HepG2 (cell line): ENCODE data around the gene DENND2A. TPM values are rescaled to one million over a fixed set of nuclear protein-coding genes. Genes with fewer than 3 reads are reported as not detected.

Experiments
- ATF7-NPFF ChIP-seq: sonication (generic); formaldehyde crosslinking; IDR thresholded peaks from 2 replicates; pipeline ENCODE4 v1.8.1; 2023; ENCODE audit warnings: mild to moderate bottlenecking, low read depth, missing genetic modification reagents, moderate library complexity
- CCDC6 ChIP-seq: sonication (generic); formaldehyde crosslinking; IDR thresholded peaks from 2 replicates; pipeline ENCODE4 v1.8.1; 2022; ENCODE audit warnings: mild to moderate bottlenecking, missing genetic modification reagents, moderate library complexity
- ELF1 ChIP-seq: sonication (generic); formaldehyde crosslinking; IDR thresholded peaks from 2 replicates; pipeline ENCODE4 v1.4.0; 2020; ENCODE audit warnings: missing genetic modification reagents
- ELF4 ChIP-seq: sonication (generic); formaldehyde crosslinking; IDR thresholded peaks from 2 replicates; pipeline ENCODE4 v1.5.0; 2020; ENCODE audit warnings: missing genetic modification reagents, mild to moderate bottlenecking, moderate library complexity, borderline replicate concordance
- HDAC1 ChIP-seq: sonication (generic); formaldehyde crosslinking; IDR thresholded peaks from 2 replicates; pipeline ENCODE4 v1.5.1; 2020; ENCODE audit warnings: mild to moderate bottlenecking, missing genetic modification reagents
- HMGA1 ChIP-seq: sonication (generic); formaldehyde crosslinking; conservative IDR thresholded peaks from 2 replicates; pipeline ENCODE4 v1.4.0; 2020; ENCODE audit warnings: missing genetic modification reagents
- HOXA3 ChIP-seq: sonication (generic); formaldehyde crosslinking; IDR thresholded peaks from 2 replicates; pipeline ENCODE4 v1.5.0; 2020; ENCODE audit warnings: missing genetic modification reagents
- MAFK ChIP-seq, 2 experiments: IDR thresholded peaks in 1 of 2; conservative IDR thresholded peaks in 1 of 2; 2 replicates each; pipeline ENCODE4 v1.6.1; 2011; ENCODE audit warnings: improper control_type of control experiment in 2 of 2, low read length in 2 of 2
- MTF2 ChIP-seq: sonication (generic); formaldehyde crosslinking; IDR thresholded peaks from 2 replicates; pipeline ENCODE4 v1.5.0; 2020; ENCODE audit warnings: missing genetic modification reagents, borderline replicate concordance
- MZF1 ChIP-seq: sonication (generic); formaldehyde crosslinking; IDR thresholded peaks from 2 replicates; pipeline ENCODE4 v1.8.1; 2023; ENCODE audit warnings: mild to moderate bottlenecking, missing genetic modification reagents, borderline replicate concordance
- NFYB ChIP-seq: sonication (generic); formaldehyde crosslinking; IDR thresholded peaks from 2 replicates; pipeline ENCODE4 v1.4.0; 2020; ENCODE audit warnings: missing genetic modification reagents
- NR3C1 ChIP-seq: sonication (generic); formaldehyde crosslinking; IDR thresholded peaks from 2 replicates; pipeline ENCODE4 v1.4.0; 2020; ENCODE audit warnings: missing genetic modification reagents
- PAWR ChIP-seq: sonication (generic); formaldehyde crosslinking; IDR thresholded peaks from 2 replicates; pipeline ENCODE4 v1.4.0; 2020; ENCODE audit warnings: missing genetic modification reagents, mild to moderate bottlenecking, borderline replicate concordance
- RFXAP ChIP-seq: sonication (generic); formaldehyde crosslinking; IDR thresholded peaks from 2 replicates; pipeline ENCODE4 v1.4.0; 2020; ENCODE audit warnings: missing genetic modification reagents, borderline replicate concordance
- RXRB ChIP-seq: IDR thresholded peaks from 2 replicates; pipeline ENCODE4 v1.6.1; 2016; ENCODE audit warnings: borderline replicate concordance, missing genetic modification reagents, missing compliant biosample characterization
- TAF15 ChIP-seq: fragments of 200-400 bp; formaldehyde crosslinking; IDR thresholded peaks from one replicate; pipeline ENCODE4 v1.6.1; 2018; ENCODE audit warnings: mild to moderate bottlenecking, low read depth, low read length; ENCODE audit not compliant: poor library complexity, severe bottlenecking
- ZFP62 ChIP-seq: sonication (generic); formaldehyde crosslinking; IDR thresholded peaks from 2 replicates; pipeline ENCODE4 v1.4.0; 2020; ENCODE audit warnings: missing genetic modification reagents
- ZNF24 ChIP-seq: fragments of 450-650 bp; IDR thresholded peaks from 2 replicates; pipeline ENCODE4 v1.6.1; 2017; ENCODE audit warnings: antibody characterized with exemption, mild to moderate bottlenecking
- ZNF382 ChIP-seq: sonication (generic); formaldehyde crosslinking; IDR thresholded peaks from 2 replicates; pipeline ENCODE4 v1.5.0; 2020; ENCODE audit warnings: missing genetic modification reagents, mild to moderate bottlenecking, borderline replicate concordance
- ZNF501 ChIP-seq: sonication (generic); formaldehyde crosslinking; IDR thresholded peaks from 2 replicates; pipeline ENCODE4 v1.5.1; 2020; ENCODE audit warnings: mild to moderate bottlenecking, moderate library complexity, missing genetic modification reagents
- ZNF883 ChIP-seq: sonication (generic); formaldehyde crosslinking; IDR thresholded peaks from 2 replicates; pipeline ENCODE4 v1.5.1; 2020; ENCODE audit warnings: mild to moderate bottlenecking, missing genetic modification reagents; ENCODE audit errors: not compliant biosample characterization
- polyA plus RNA-seq, 8 experiments: library from polyadenylated mRNA; depleted of rRNA in 3 of 8; stranded (reverse) in 7 of 8; unstranded in 1 of 8; fragments of >200 nt; fragmentation: Illumina TruSeq in 4 of 8; extraction: Trizol in 4 of 8; gene quantifications; 2 replicates each; pipeline versions ENCODE4 v1.2.1 to v1.2.3, GENCODE V29; 2011 to 2016; ENCODE audit warnings: low read depth in 4 of 8, missing spikeins in 1 of 8, mixed read lengths in 1 of 8; ENCODE audit not compliant: insufficient read depth in 1 of 8
- total RNA-seq, 5 experiments: library from RNA; depleted of rRNA; stranded (reverse); fragments of >200 nt; fragmentation: Illumina TruSeq; extraction: Trizol; gene quantifications; 2 replicates each; pipeline ENCODE4 v1.2.3, GENCODE V29; 2016; ENCODE audit warnings: low read depth in 1 of 5
- TF ChIP-seq, protein P1 (sequence below): sonication (generic); formaldehyde crosslinking; IDR thresholded peaks from 2 replicates; pipeline ENCODE4 v1.5.0; 2020; ENCODE audit warnings: missing genetic modification reagents
- TF ChIP-seq, protein P2 (sequence below): sonication (generic); IDR thresholded peaks from 2 replicates; pipeline ENCODE4 v1.6.1; 2016; ENCODE audit warnings: low read depth, borderline replicate concordance
- TF ChIP-seq, protein P3 (sequence below), 2 experiments: sonication (generic) in 1 of 2; formaldehyde crosslinking in 1 of 2; IDR thresholded peaks; 2 replicates each; pipeline versions ENCODE4 v1.5.1 to v1.6.1; 2011 to 2020; ENCODE audit warnings: borderline replicate concordance in 1 of 2, low read depth in 1 of 2, low read length in 1 of 2, mild to moderate bottlenecking in 1 of 2, missing genetic modification reagents in 1 of 2, moderate library complexity in 1 of 2
- TF ChIP-seq, protein P4 (sequence below): IDR thresholded peaks from 2 replicates; pipeline ENCODE4 v1.6.1; 2016; ENCODE audit warnings: missing compliant biosample characterization, missing genetic modification reagents, borderline replicate concordance

The DENND2A gene
- total and polyA plus RNA-seq, 2 of the 13 experiments (the other 11 are each of a cell fraction or from before 2014, with no cell fraction given) = not detected

DNA sequence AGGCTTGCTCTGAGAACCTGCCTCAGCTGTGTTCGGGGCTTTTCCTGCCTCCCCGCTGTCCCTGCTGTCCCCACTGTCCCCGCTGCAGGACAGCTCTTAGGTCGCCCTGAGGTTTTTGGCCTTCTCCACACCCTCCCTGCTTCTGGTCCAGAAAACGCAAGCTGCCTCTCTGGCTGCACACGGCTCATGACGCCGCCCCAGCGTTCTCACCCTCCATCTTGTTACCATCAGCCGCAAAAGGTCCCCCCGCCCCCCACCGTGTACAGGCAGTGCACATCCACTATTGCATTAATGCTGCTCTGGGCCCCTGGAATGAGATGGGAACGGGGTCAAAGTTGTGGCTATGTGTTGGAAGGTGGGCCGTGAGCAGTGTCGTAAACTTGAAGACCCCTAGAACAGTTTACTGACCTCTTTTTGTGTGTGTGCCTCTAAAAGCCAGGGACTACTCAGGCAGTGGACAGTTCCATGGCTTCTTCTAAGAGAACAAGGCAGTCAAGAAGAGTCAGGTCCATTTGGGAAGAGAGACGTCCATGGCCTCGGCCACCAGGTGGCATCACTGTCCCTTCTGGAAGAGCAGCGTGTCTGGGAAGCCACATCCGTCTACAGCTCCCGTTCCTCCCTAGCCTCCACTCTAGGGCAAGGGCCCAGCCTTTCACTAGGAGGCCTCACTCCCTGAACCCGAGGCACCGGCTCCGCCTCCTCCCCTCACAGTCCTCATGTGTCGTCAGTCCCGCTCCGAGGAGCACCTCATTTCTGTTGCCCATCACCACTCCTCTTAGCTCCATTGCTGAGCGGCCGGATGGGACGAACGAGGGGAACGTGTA is 122.9 kb downstream of the DENND2A start (continued):
- peak; percentile 54 for TF ChIP-seq RXRB
- TF ChIP-seq ELF4 (CRISPR knock-in tag) = no peak
- no peak for TF ChIP-seq MZF1 (CRISPR knock-in tag)
- no peak for TF ChIP-seq PAWR (CRISPR knock-in tag)
- TF ChIP-seq, protein P1, sequence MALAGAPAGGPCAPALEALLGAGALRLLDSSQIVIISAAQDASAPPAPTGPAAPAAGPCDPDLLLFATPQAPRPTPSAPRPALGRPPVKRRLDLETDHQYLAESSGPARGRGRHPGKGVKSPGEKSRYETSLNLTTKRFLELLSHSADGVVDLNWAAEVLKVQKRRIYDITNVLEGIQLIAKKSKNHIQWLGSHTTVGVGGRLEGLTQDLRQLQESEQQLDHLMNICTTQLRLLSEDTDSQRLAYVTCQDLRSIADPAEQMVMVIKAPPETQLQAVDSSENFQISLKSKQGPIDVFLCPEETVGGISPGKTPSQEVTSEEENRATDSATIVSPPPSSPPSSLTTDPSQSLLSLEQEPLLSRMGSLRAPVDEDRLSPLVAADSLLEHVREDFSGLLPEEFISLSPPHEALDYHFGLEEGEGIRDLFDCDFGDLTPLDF = no peak
- TF ChIP-seq, protein P2, sequence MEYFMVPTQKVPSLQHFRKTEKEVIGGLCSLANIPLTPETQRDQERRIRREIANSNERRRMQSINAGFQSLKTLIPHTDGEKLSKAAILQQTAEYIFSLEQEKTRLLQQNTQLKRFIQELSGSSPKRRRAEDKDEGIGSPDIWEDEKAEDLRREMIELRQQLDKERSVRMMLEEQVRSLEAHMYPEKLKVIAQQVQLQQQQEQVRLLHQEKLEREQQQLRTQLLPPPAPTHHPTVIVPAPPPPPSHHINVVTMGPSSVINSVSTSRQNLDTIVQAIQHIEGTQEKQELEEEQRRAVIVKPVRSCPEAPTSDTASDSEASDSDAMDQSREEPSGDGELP = no peak
- no peak for TF ChIP-seq HOXA3 (CRISPR knock-in tag)
- no peak for TF ChIP-seq CCDC6 (CRISPR knock-in tag)
- TF ChIP-seq ZNF24 = no peak
- no peak for TF ChIP-seq HDAC1 (CRISPR knock-in tag)
- no peak for TF ChIP-seq ATF7-NPFF
- no peak for TF ChIP-seq ZNF501 (CRISPR knock-in tag)
- TF ChIP-seq HMGA1 (CRISPR knock-in tag) = no peak
- TF ChIP-seq NFYB = no peak
- no peak for TF ChIP-seq MTF2 (CRISPR knock-in tag)
- TF ChIP-seq ELF1 (CRISPR knock-in tag) = no peak
- peak; percentile 25; the same call in 1 of the 2 replicates for TF ChIP-seq RFXAP (CRISPR knock-in tag)
- TF ChIP-seq, protein P3, sequence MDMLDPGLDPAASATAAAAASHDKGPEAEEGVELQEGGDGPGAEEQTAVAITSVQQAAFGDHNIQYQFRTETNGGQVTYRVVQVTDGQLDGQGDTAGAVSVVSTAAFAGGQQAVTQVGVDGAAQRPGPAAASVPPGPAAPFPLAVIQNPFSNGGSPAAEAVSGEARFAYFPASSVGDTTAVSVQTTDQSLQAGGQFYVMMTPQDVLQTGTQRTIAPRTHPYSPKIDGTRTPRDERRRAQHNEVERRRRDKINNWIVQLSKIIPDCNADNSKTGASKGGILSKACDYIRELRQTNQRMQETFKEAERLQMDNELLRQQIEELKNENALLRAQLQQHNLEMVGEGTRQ (IDR thresholded peaks at IDR 0.05; ENCODE audit: low read depth, low read length) = no peak
- TF ChIP-seq, protein P3 (CRISPR knock-in tag; IDR thresholded peaks at IDR 0.05; ENCODE audit: borderline replicate concordance) = no peak
- no peak for TF ChIP-seq NR3C1
- no peak for TF ChIP-seq ZNF883
- no peak for TF ChIP-seq ZNF382 (CRISPR knock-in tag)
- TF ChIP-seq MAFK (conservative IDR thresholded peaks at IDR 0.05 in 1 of 2, IDR thresholded peaks at IDR 0.05 in 1 of 2; ENCODE audit: low read length in 2 of 2) = no peak
- no peak for TF ChIP-seq ZFP62 (CRISPR knock-in tag)
- TF ChIP-seq, protein P4, sequence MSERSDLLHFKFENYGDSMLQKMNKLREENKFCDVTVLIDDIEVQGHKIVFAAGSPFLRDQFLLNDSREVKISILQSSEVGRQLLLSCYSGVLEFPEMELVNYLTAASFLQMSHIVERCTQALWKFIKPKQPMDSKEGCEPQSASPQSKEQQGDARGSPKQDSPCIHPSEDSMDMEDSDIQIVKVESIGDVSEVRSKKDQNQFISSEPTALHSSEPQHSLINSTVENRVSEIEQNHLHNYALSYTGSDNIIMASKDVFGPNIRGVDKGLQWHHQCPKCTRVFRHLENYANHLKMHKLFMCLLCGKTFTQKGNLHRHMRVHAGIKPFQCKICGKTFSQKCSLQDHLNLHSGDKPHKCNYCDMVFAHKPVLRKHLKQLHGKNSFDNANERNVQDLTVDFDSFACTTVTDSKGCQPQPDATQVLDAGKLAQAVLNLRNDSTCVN (CRISPR knock-in tag) = no peak
- no peak for TF ChIP-seq TAF15
